GM19468 (cell line): ENCODE results near the gene ACADS.

Source experiments
- ATAC-seq: cut with Tn5 transposase; IDR thresholded peaks from one replicate; pipeline ENCODE4 v1.9.1; 2021; ENCODE audit warnings: mild to moderate bottlenecking, moderate library complexity, moderate number of reproducible peaks; ENCODE audit not compliant: unreplicated experiment; ENCODE audit errors: extremely low read depth

The ACADS gene

GRCh38 chr12:120749256-120749655 is 23.6 kb downstream of the ACADS start:
- ATAC-seq: no peak

- no peak for ATAC-seq
Observed at GRCh38 chr12:120750806-120751205, 25.2 kb downstream of the ACADS start.

- no peak for ATAC-seq
Observed at GRCh38 chr12:120751389-120751788, 25.8 kb downstream of the ACADS start.

- no peak for ATAC-seq
Observed at GRCh38 chr12:120754792-120755191, 29.2 kb downstream of the ACADS start.

- ATAC-seq: no peak
Observed at GRCh38 chr12:120755269-120755668, 29.6 kb downstream of the ACADS start.

GRCh38 chr12:120757226-120757742 is 31.7 kb downstream of the ACADS start:
- ATAC-seq: no peak

- no peak for ATAC-seq
Observed at GRCh38 chr12:120757949-120758348, 32.3 kb downstream of the ACADS start.

- no peak for ATAC-seq
Observed at GRCh38 chr12:120758798-120759590, 33.4 kb downstream of the ACADS start.

- no peak for ATAC-seq
Observed at GRCh38 chr12:120759591-120760348, 34.1 kb downstream of the ACADS start.

- no peak for ATAC-seq
Observed at GRCh38 chr12:120760349-120761254, 35.0 kb downstream of the ACADS start.

GRCh38 chr12:120761519-120761934 is 35.9 kb downstream of the ACADS start:
- ATAC-seq: no peak

- no peak for ATAC-seq
Observed at GRCh38 chr12:120762086-120762485, 36.5 kb downstream of the ACADS start.

- ATAC-seq: no peak
Observed at GRCh38 chr12:120763250-120763649, 37.6 kb downstream of the ACADS start.

- no peak for ATAC-seq
Observed at GRCh38 chr12:120764816-120765215, 39.2 kb downstream of the ACADS start.

- no peak for ATAC-seq
Observed at GRCh38 chr12:120766566-120766965, 40.9 kb downstream of the ACADS start.

- no peak for ATAC-seq
Observed at GRCh38 chr12:120767071-120768024, 41.7 kb downstream of the ACADS start.

- ATAC-seq: no peak
Observed at GRCh38 chr12:120771097-120771496, 45.5 kb downstream of the ACADS start.

GRCh38 chr12:120774169-120774916 is 48.7 kb downstream of the ACADS start:
- no peak for ATAC-seq
